Activated gamma-delta T cell treated with Interleukin-2 at 50 U/mL for 16 hours (primary cell): Measurements from ENCODE around the gene GLT6D1.
"Not testable (repeated sequence)": the region's sequence is repeated elsewhere in the genome, so short reads cannot be mapped to it uniquely, and the experiment has no call there.

Source experiments
- DNase-seq: peaks from one replicate; pipeline ENCODE4 v3.0.0-alpha.2; 2020

GLT6D1 gene

GRCh38 chr9:135664801-135665794, 25.8 kb upstream of the GLT6D1 start:
- no peak for DNase-seq

GRCh38 chr9:135664266-135664665, 24.9 kb upstream of the GLT6D1 start:
- no peak for DNase-seq

- DNase-seq = no peak
Measured at GRCh38 chr9:135663857-135664256, 24.5 kb upstream of the GLT6D1 start.

- DNase-seq = no peak
Measured at GRCh38 chr9:135663451-135663770, 24.1 kb upstream of the GLT6D1 start.

- DNase-seq = no peak
Measured at GRCh38 chr9:135662758-135663450, 23.6 kb upstream of the GLT6D1 start, which contains the start of gene LCN9. Gene LCN9 (plus strand): TSS chr9:135663309. CDS start chr9:135663322, 13 bp downstream.

GRCh38 chr9:135661816-135662560, 22.6 kb upstream of the GLT6D1 start:
- DNase-seq = no peak

GRCh38 chr9:135660407-135660806, 21.1 kb upstream of the GLT6D1 start:
- DNase-seq = no peak

- no peak for DNase-seq
Measured at GRCh38 chr9:135659252-135659651, 19.9 kb upstream of the GLT6D1 start.

GRCh38 chr9:135657416-135657815, 18.1 kb upstream of the GLT6D1 start:
- DNase-seq = no peak

- no peak for DNase-seq
Measured at GRCh38 chr9:135655317-135655716, 16.0 kb upstream of the GLT6D1 start.

GRCh38 chr9:135650408-135650807, 11.1 kb upstream of the GLT6D1 start:
- no peak for DNase-seq

GRCh38 chr9:135649508-135649907, 10.2 kb upstream of the GLT6D1 start:
- no peak for DNase-seq

- no peak for DNase-seq
Measured at GRCh38 chr9:135648494-135649410, 9.4 kb upstream of the GLT6D1 start.

GRCh38 chr9:135647884-135648283, 8.5 kb upstream of the GLT6D1 start:
- DNase-seq = no peak

- DNase-seq = no peak
Measured at GRCh38 chr9:135644631-135645218, 5.4 kb upstream of the GLT6D1 start.

GRCh38 chr9:135641745-135642144, 2.4 kb upstream of the GLT6D1 start:
- no peak for DNase-seq

GRCh38 chr9:135641047-135641446, 1.7 kb upstream of the GLT6D1 start:
- no peak for DNase-seq

GRCh38 chr9:135636930-135637530, 2.3 kb downstream of the GLT6D1 start:
- DNase-seq = not testable (repeated sequence)

GRCh38 chr9:135632841-135633240, 6.5 kb downstream of the GLT6D1 start:
- no peak for DNase-seq

- no peak for DNase-seq
Measured at GRCh38 chr9:135624282-135624681, 15.1 kb downstream of the GLT6D1 start.

GRCh38 chr9:135622415-135623020, 16.8 kb downstream of the GLT6D1 start:
- no peak for DNase-seq
